HCT116 (cell line): ENCODE results near the gene DLK1. TPM values are rescaled to one million over a fixed set of nuclear protein-coding genes. Genes with fewer than 3 reads are reported as not detected.

ENCODE experiments used
- ATAC-seq: fragments of 200-7000 bp; cut with Tn5 transposase; 2 replicates; pipeline ENCODE4 v1.9.1; 2020; ENCODE audit warnings: mild to moderate bottlenecking, moderate library complexity
- BruUV-seq: library from RNA; stranded (reverse); fragments of 400-500 nt; replicated peaks from 2 replicates; lab custom pipeline; 2021; lab: Mats Ljungman, UMichigan
- CTCF ChIA-PET: fragments of 300-600 bp; sonication (Branson Sonifier 250); formaldehyde crosslinking; loops from one replicate; lab custom pipeline; 2021; ENCODE audit warnings: antibody characterized with exemption; lab: Charles Lee
- POLR2A ChIA-PET: fragments of 300-600, 350-600 bp; sonication (Branson Sonifier 250); formaldehyde crosslinking; loops from one replicate; lab custom pipeline; 2021; ENCODE audit warnings: antibody characterized with exemption; lab: Charles Lee
- RAD21 ChIA-PET, 2 experiments: fragments of 300-600 bp; sonication (Branson Sonifier 250); formaldehyde crosslinking; loops; one replicate each; lab custom pipeline; 2023; ENCODE audit warnings: low total read pairs in 2 of 2; ENCODE audit not compliant: uncharacterized antibody in 2 of 2, unreplicated experiment in 2 of 2, low non-redundant PET in 1 of 2; lab: Charles Lee
- DNase-seq: peaks from one replicate; pipeline ENCODE4 v3.0.0-alpha.2; 2010; ENCODE audit warnings: low read depth, low spot score
- H2AFZ ChIP-seq: fragments of 200-600 bp; shearing (Covaris generic), sonication (generic); 2 replicates; pipeline ENCODE4 v1.6.1; 2017; ENCODE audit warnings: low read depth, mixed run types, mixed read lengths, antibody characterized with exemption, low read length; ENCODE audit not compliant: poor library complexity, severe bottlenecking
- H3K27ac ChIP-seq: 2 replicates; pipeline ENCODE4 v1.5.1; 2012; ENCODE audit warnings: low read depth, low read length
- H3K27me3 ChIP-seq: fragments of 200-600 bp; sonication (generic); 2 replicates; pipeline ENCODE4 v1.6.1; 2016; ENCODE audit warnings: mixed run types, low read length, mixed read lengths; ENCODE audit not compliant: insufficient read depth
- H3K36me3 ChIP-seq, 2 experiments: fragments of 200-500 bp in 1 of 2; fragments of 200-600 bp in 1 of 2; sonication (Bioruptor generic) in 1 of 2; sonication (generic) in 1 of 2; 2 replicates each; pipeline versions ENCODE4 v1.5.1 to v1.6.1; 2014 to 2016; ENCODE audit warnings: low read length in 2 of 2, inconsistent platforms in 1 of 2, mixed read lengths in 1 of 2, mixed run types in 1 of 2; ENCODE audit not compliant: insufficient read depth in 2 of 2, control insufficient read depth in 1 of 2
- H3K4me1 ChIP-seq, 2 experiments: fragments of 200-600 bp in 1 of 2; sonication (generic) in 1 of 2; 2 replicates each; pipeline versions ENCODE4 v1.5.1 to v1.6.1; 2012 to 2017; ENCODE audit warnings: low read length in 2 of 2, inconsistent platforms in 1 of 2, mild to moderate bottlenecking in 1 of 2, mixed read lengths in 1 of 2, mixed run types in 1 of 2, moderate library complexity in 1 of 2; ENCODE audit not compliant: insufficient read depth in 2 of 2, control insufficient read depth in 1 of 2
- H3K4me2 ChIP-seq: fragments of 200-600 bp; sonication (generic); 2 replicates; pipeline ENCODE4 v1.6.1; 2017; ENCODE audit warnings: mixed run types, low read length, mixed read lengths
- H3K4me3 ChIP-seq, 2 experiments: fragments of 200-600 bp in 1 of 2; sonication (generic) in 1 of 2; replicated peaks in 1 of 2; 2 replicates each; pipeline ENCODE4 v1.5.1; 2011 to 2016; ENCODE audit warnings: low read length in 2 of 2, control low read depth in 1 of 2, low read depth in 1 of 2, mild to moderate bottlenecking in 1 of 2, mixed read lengths in 1 of 2, mixed run types in 1 of 2
- H3K79me2 ChIP-seq: fragments of 200-600 bp; sonication (generic); 2 replicates; pipeline ENCODE4 v1.6.1; 2017; ENCODE audit warnings: mild to moderate bottlenecking, mixed run types, low read length, moderate library complexity, mixed read lengths; ENCODE audit not compliant: insufficient read depth
- H3K9ac ChIP-seq: fragments of 200-600 bp; sonication (generic); 2 replicates; pipeline ENCODE4 v1.6.1; 2016; ENCODE audit warnings: low read length, mixed read lengths
- H3K9me2 ChIP-seq: fragments of 200-600 bp; sonication (generic), shearing (Covaris generic); 2 replicates; pipeline ENCODE4 v1.6.1; 2017; ENCODE audit warnings: mixed run types, mild to moderate bottlenecking, moderate library complexity; ENCODE audit not compliant: insufficient read depth
- H3K9me3 ChIP-seq, 2 experiments: fragments of 200-500 bp in 1 of 2; fragments of 200-600 bp in 1 of 2; sonication (Bioruptor generic) in 1 of 2; sonication (generic) in 1 of 2; 2 replicates each; pipeline ENCODE4 v1.6.1; 2014 to 2017; ENCODE audit warnings: low read length in 2 of 2, mixed read lengths in 2 of 2, inconsistent platforms in 1 of 2, low read depth in 1 of 2, mild to moderate bottlenecking in 1 of 2, mixed run types in 1 of 2, moderate library complexity in 1 of 2; ENCODE audit not compliant: control insufficient read depth in 1 of 2, insufficient read depth in 1 of 2
- H4K20me1 ChIP-seq: fragments of 200-600 bp; sonication (generic), shearing (Covaris generic); 2 replicates; pipeline ENCODE4 v1.6.1; 2017; ENCODE audit warnings: mixed run types, mild to moderate bottlenecking, moderate library complexity; ENCODE audit not compliant: insufficient read depth
- CBX3 ChIP-seq: IDR thresholded peaks from 2 replicates; pipeline ENCODE4 v1.6.1; 2012; ENCODE audit warnings: low read depth
- CEBPB ChIP-seq: IDR thresholded peaks from 2 replicates; pipeline ENCODE4 v1.6.1; 2012; ENCODE audit warnings: low read depth
- ELF1 ChIP-seq: IDR thresholded peaks from 2 replicates; pipeline ENCODE4 v1.6.1; 2012; ENCODE audit warnings: low read depth, borderline replicate concordance
- JUND ChIP-seq: IDR thresholded peaks from 2 replicates; pipeline ENCODE4 v1.6.1; 2012
- POLR2A ChIP-seq: IDR thresholded peaks from 2 replicates; pipeline ENCODE4 v1.7.0; 2011; ENCODE audit warnings: borderline replicate concordance; ENCODE audit not compliant: insufficient read depth, insufficient read length; ENCODE audit errors: extremely low read depth
- RAD21 ChIP-seq: IDR thresholded peaks from 2 replicates; pipeline ENCODE4 v1.6.1; 2012; ENCODE audit warnings: low read depth, mild to moderate bottlenecking
- SIN3A ChIP-seq: IDR thresholded peaks from 2 replicates; pipeline ENCODE4 v1.6.1; 2012; ENCODE audit warnings: low read depth
- SP1 ChIP-seq: IDR thresholded peaks from 2 replicates; pipeline ENCODE4 v1.6.1; 2012; ENCODE audit warnings: low read depth
- SRF ChIP-seq: IDR thresholded peaks from 2 replicates; pipeline ENCODE4 v1.6.1; 2012; ENCODE audit warnings: low read depth
- TCF7L2 ChIP-seq: IDR thresholded peaks from 2 replicates; pipeline ENCODE4 v1.7.0; 2011; ENCODE audit warnings: borderline replicate concordance, inconsistent platforms; ENCODE audit not compliant: insufficient read depth, insufficient read length; ENCODE audit errors: extremely low read depth
- YY1 ChIP-seq: IDR thresholded peaks from 2 replicates; pipeline ENCODE4 v1.6.1; 2011; ENCODE audit warnings: low read length, low read depth, moderate library complexity, mild to moderate bottlenecking; ENCODE audit not compliant: insufficient replicate concordance; ENCODE audit errors: extremely low read depth
- ZFX ChIP-seq: fragments of 450-650 bp; IDR thresholded peaks from 2 replicates; pipeline ENCODE4 v1.6.1; 2017
- ZNF274 ChIP-seq: fragments of 200-500 bp; sonication (Bioruptor generic); IDR thresholded peaks from 2 replicates; pipeline ENCODE4 v1.6.1; 2014; ENCODE audit warnings: mild to moderate bottlenecking, low read depth, low read length, inconsistent platforms
- intact Hi-C: fragments of 100-400 bp; cut with micrococcal nuclease; formaldehyde crosslinking; loops from 2 replicates; pipeline ENCODE4 v1.10.0; 2022
- total RNA-seq: library from RNA; stranded (reverse); gene quantifications from one replicate; pipeline ENCODE4 v1.2.1, GENCODE V29; 2021; ENCODE audit not compliant: unreplicated experiment
- TF ChIP-seq, protein P1 (sequence below), 3 experiments: fragments of 200-600 bp in 1 of 3; sonication (generic) in 1 of 3; IDR thresholded peaks in 2 of 3; conservative IDR thresholded peaks in 1 of 3; 2 replicates each; pipeline ENCODE4 v1.5.1; 2012 to 2017; ENCODE audit warnings: low read depth in 2 of 3, low read length in 2 of 3, antibody characterized with exemption in 1 of 3, borderline replicate concordance in 1 of 3, control low read depth in 1 of 3, mild to moderate bottlenecking in 1 of 3, mixed read lengths in 1 of 3, mixed run types in 1 of 3, moderate library complexity in 1 of 3; ENCODE audit not compliant: insufficient read depth in 1 of 3
- TF ChIP-seq, protein P2 (sequence below): IDR thresholded peaks from 2 replicates; pipeline ENCODE4 v1.6.1; 2011; ENCODE audit warnings: mild to moderate bottlenecking, low read length, moderate library complexity; ENCODE audit not compliant: insufficient replicate concordance; ENCODE audit errors: extremely low read depth
- TF ChIP-seq, protein P3 (sequence below): IDR thresholded peaks from 2 replicates; pipeline ENCODE4 v1.6.1; 2012
- TF ChIP-seq, protein P4 (sequence below): IDR thresholded peaks from 2 replicates; pipeline ENCODE4 v1.6.1; 2012

DLK1 gene
- total RNA-seq, 1 experiment from 2014 or later: 1.5 TPM

DNA sequence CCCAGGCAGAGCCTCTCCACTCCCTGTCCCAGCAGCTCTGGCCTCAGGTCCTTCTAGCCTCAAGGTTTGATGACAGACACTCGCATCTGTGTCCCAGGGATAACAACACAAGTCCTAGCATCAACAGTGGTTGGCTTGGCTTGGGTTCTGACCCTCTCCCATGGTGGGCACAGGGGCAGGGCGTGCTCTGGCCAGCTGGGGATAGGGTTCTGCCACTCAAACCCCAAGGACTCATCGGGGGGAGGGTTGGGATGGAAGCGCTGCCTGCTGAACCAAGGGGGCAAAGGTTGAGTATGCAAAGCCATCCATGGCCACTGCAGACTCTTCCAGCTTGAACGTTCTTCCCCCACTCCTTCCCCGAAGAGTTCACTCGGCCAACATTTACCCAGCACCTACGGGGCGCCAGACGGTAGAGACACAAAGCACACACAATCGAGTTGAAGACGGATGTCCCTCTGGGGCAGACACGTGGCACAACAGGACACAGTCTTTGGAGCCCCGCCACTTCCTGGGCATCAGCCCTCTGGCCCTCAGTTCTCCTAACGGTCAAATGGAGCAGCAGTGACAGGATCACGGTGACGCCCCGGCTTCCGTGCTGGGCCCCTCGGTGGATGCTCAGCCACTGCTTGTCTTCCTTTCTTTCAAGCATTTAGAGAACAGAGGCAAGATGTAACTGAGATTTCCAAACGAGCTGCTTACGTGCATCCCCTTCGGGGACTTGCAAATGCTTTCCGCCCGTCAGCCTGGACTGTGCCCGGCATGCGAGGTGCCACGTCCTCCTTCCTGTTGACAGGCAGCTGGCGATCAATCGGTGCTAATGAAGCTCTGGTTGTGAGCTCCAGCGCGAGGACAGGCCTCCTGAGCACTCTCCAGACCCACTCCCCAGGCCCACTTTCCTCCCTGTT lies 42.6 kb downstream of the DLK1 start:
- Histone ChIP-seq H3K79me2 (no peaks in the 10 kb centered on the region), H2AFZ (no peak overlapping the region), H3K9ac (no peak overlapping the region), H3K36me3 (no peaks in the 10 kb centered on the region), H3K27ac (no peak overlapping the region), H3K9me3 (no peaks in the 10 kb centered on the region), H3K9me2 (no peaks in the 10 kb centered on the region), H3K4me3 (no peak overlapping the region), H3K4me1 (no peaks in the 10 kb centered on the region), H3K4me2 (no peak overlapping the region), H4K20me1 (no peaks in the 10 kb centered on the region), H3K27me3 (peaks cover 5% of the 10 kb centered on the region; the same call in 1 of the 2 replicates)
- intact Hi-C loops: no loop called here
- BruUV-seq: no TSS peak
- no peak for ATAC-seq
- no peak for DNase-seq
- POLR2A ChIA-PET: no interaction called here
- RAD21 ChIA-PET: no interaction called here
- TF ChIP-seq ZNF274 (no peak), ELF1 (no peak), JUND (no peak), SIN3A (no peak), CBX3 (no peak), YY1 (no peak), CEBPB (no peak), RAD21 (no peak), SP1 (no peak), POLR2A (no peak), ZFX (no peak), SRF (no peak), TCF7L2 (no peak)
- TF ChIP-seq, protein P1, sequence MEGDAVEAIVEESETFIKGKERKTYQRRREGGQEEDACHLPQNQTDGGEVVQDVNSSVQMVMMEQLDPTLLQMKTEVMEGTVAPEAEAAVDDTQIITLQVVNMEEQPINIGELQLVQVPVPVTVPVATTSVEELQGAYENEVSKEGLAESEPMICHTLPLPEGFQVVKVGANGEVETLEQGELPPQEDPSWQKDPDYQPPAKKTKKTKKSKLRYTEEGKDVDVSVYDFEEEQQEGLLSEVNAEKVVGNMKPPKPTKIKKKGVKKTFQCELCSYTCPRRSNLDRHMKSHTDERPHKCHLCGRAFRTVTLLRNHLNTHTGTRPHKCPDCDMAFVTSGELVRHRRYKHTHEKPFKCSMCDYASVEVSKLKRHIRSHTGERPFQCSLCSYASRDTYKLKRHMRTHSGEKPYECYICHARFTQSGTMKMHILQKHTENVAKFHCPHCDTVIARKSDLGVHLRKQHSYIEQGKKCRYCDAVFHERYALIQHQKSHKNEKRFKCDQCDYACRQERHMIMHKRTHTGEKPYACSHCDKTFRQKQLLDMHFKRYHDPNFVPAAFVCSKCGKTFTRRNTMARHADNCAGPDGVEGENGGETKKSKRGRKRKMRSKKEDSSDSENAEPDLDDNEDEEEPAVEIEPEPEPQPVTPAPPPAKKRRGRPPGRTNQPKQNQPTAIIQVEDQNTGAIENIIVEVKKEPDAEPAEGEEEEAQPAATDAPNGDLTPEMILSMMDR (IDR thresholded peaks at IDR 0.05 in 2 of 3, conservative IDR thresholded peaks at IDR 0.05 in 1 of 3; ENCODE audit: borderline replicate concordance in 1 of 3, insufficient read depth in 1 of 3, low read depth in 2 of 3, low read length in 2 of 3): no peak
- TF ChIP-seq, protein P2, sequence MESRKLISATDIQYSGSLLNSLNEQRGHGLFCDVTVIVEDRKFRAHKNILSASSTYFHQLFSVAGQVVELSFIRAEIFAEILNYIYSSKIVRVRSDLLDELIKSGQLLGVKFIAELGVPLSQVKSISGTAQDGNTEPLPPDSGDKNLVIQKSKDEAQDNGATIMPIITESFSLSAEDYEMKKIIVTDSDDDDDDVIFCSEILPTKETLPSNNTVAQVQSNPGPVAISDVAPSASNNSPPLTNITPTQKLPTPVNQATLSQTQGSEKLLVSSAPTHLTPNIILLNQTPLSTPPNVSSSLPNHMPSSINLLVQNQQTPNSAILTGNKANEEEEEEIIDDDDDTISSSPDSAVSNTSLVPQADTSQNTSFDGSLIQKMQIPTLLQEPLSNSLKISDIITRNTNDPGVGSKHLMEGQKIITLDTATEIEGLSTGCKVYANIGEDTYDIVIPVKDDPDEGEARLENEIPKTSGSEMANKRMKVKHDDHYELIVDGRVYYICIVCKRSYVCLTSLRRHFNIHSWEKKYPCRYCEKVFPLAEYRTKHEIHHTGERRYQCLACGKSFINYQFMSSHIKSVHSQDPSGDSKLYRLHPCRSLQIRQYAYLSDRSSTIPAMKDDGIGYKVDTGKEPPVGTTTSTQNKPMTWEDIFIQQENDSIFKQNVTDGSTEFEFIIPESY: no peak
- TF ChIP-seq, protein P3, sequence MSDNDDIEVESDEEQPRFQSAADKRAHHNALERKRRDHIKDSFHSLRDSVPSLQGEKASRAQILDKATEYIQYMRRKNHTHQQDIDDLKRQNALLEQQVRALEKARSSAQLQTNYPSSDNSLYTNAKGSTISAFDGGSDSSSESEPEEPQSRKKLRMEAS: no peak
- TF ChIP-seq, protein P4, sequence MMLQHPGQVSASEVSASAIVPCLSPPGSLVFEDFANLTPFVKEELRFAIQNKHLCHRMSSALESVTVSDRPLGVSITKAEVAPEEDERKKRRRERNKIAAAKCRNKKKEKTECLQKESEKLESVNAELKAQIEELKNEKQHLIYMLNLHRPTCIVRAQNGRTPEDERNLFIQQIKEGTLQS: no peak
- CTCF ChIA-PET: no interaction called here
